ENCODE measurements around the gene RELL1. TPM values are rescaled to one million over a fixed set of nuclear protein-coding genes. Genes with fewer than 3 reads are reported as not detected.

The RELL1 gene
- total RNA-seq, 2 experiments from 2014 or later = 15.0 to 16.0 TPM

GRCh38 chr4:37601531-37601930, 84.6 kb downstream of the RELL1 start:
- POLR2A ChIA-PET = interaction anchor here (0.6 kb wide), 1 partner anchor 83 kb away, joined by 4 read pairs; no protein-coding TSS in a partner anchor
- CTCF ChIA-PET = interaction anchor here (0.6 to 2.5 kb wide), 11 partner anchors 12 to 434 kb away, joined by 3 to 16 read pairs (median 4); a partner anchor contains a TSS
- H3K4me3 Mint-ChIP-seq = no peak overlapping the region
- no peak overlapping the region for H3K27ac Mint-ChIP-seq
- H3K27me3 Mint-ChIP-seq = no peaks in the 10 kb centered on the region
- H3K9me3 Mint-ChIP-seq = no peaks in the 10 kb centered on the region
- no peak for DNase-seq
- intact Hi-C loops (cut with micrococcal nuclease) = loop anchor here (5.0 kb wide), 1 partner anchor 291 kb away; the partner anchor contains the start of gene TBC1D1
- H3K4me1 Mint-ChIP-seq (ENCODE audit: low read depth) = peaks cover 8% of the 10 kb centered on the region
- H3K36me3 Mint-ChIP-seq = no peaks in the 10 kb centered on the region

GRCh38 chr4:37599092-37599790, 86.9 kb downstream of the RELL1 start:
- no peak for DNase-seq
- POLR2A ChIA-PET = no interaction called here

GRCh38 chr4:37597034-37597433, 89.1 kb downstream of the RELL1 start:
- Mint-ChIP-seq H3K36me3 (no peaks in the 10 kb centered on the region), H3K4me3 (no peak overlapping the region), H3K27ac (no peak overlapping the region), H3K27me3 (no peaks in the 10 kb centered on the region), H3K4me1 (ENCODE audit: low read depth) (peaks cover 3% of the 10 kb centered on the region), H3K9me3 (no peaks in the 10 kb centered on the region)
- ChIA-PET POLR2A (no interaction called here), CTCF (no interaction called here)
- no peak for DNase-seq
- intact Hi-C loops (cut with micrococcal nuclease) = no loop called here

More at GRCh38 chr4:37599092-37599790, 86.9 kb downstream of the RELL1 start:
- H3K36me3 Mint-ChIP-seq = no peaks in the 10 kb centered on the region
- H3K27me3 Mint-ChIP-seq = no peaks in the 10 kb centered on the region
- H3K4me3 Mint-ChIP-seq = no peak overlapping the region
- H3K27ac Mint-ChIP-seq = no peak overlapping the region
- H3K9me3 Mint-ChIP-seq = no peaks in the 10 kb centered on the region
- peaks cover 6% of the 10 kb centered on the region for H3K4me1 Mint-ChIP-seq (ENCODE audit: low read depth)
- CTCF ChIA-PET = interaction anchor here (1.0 kb wide), 1 partner anchor 83 kb away, joined by 4 read pairs; no protein-coding TSS in a partner anchor
- intact Hi-C loops (cut with micrococcal nuclease) = no loop called here

GRCh38 chr4:37595875-37596680, 90.1 kb downstream of the RELL1 start:
- H3K27me3 Mint-ChIP-seq = no peaks in the 10 kb centered on the region
- no peak overlapping the region for H3K4me3 Mint-ChIP-seq
- H3K9me3 Mint-ChIP-seq = no peaks in the 10 kb centered on the region
- no peak for DNase-seq
- intact Hi-C loops (cut with micrococcal nuclease) = no loop called here
- CTCF ChIA-PET = no interaction called here
- H3K27ac Mint-ChIP-seq = no peak overlapping the region
- no peaks in the 10 kb centered on the region for H3K4me1 Mint-ChIP-seq (ENCODE audit: low read depth)
- POLR2A ChIA-PET = no interaction called here
- no peaks in the 10 kb centered on the region for H3K36me3 Mint-ChIP-seq

GRCh38 chr4:37594099-37594498, 92.1 kb downstream of the RELL1 start:
- POLR2A ChIA-PET = no interaction called here
- Mint-ChIP-seq H3K4me1 (ENCODE audit: low read depth) (no peaks in the 10 kb centered on the region), H3K27me3 (no peaks in the 10 kb centered on the region)

GRCh38 chr4:37591349-37591748, 94.8 kb downstream of the RELL1 start:
- H3K9me3 Mint-ChIP-seq = no peaks in the 10 kb centered on the region
- no peaks in the 10 kb centered on the region for H3K27me3 Mint-ChIP-seq
- H3K27ac Mint-ChIP-seq = no peak overlapping the region
- POLR2A ChIA-PET = no interaction called here
- H3K36me3 Mint-ChIP-seq = peaks cover 4% of the 10 kb centered on the region
- intact Hi-C loops (cut with micrococcal nuclease) = no loop called here
- CTCF ChIA-PET = no interaction called here
- H3K4me1 Mint-ChIP-seq (ENCODE audit: low read depth) = no peaks in the 10 kb centered on the region
- DNase-seq = no peak
- no peak overlapping the region for H3K4me3 Mint-ChIP-seq

More at GRCh38 chr4:37594099-37594498, 92.1 kb downstream of the RELL1 start:
- peaks cover 4% of the 10 kb centered on the region for H3K36me3 Mint-ChIP-seq
- H3K9me3 Mint-ChIP-seq = no peaks in the 10 kb centered on the region
- intact Hi-C loops (cut with micrococcal nuclease) = no loop called here
- DNase-seq = no peak
- CTCF ChIA-PET = interaction anchor here (1.0 to 1.2 kb wide), 2 partner anchors 9 to 27 kb away, joined by 3 to 5 read pairs; no protein-coding TSS in a partner anchor
- no peak overlapping the region for H3K27ac Mint-ChIP-seq
- no peak overlapping the region for H3K4me3 Mint-ChIP-seq

- no peak for DNase-seq
These were observed 96.2 kb downstream of the RELL1 start for GRCh38 chr4:37590016-37590415.

GRCh38 chr4:37588150-37588549, 98.0 kb downstream of the RELL1 start:
- Mint-ChIP-seq H3K4me1 (ENCODE audit: low read depth) (peaks cover 6% of the 10 kb centered on the region), H3K4me3 (no peak overlapping the region), H3K27ac (no peak overlapping the region), H3K27me3 (peaks cover 14% of the 10 kb centered on the region), H3K9me3 (no peaks in the 10 kb centered on the region), H3K36me3 (peaks cover 7% of the 10 kb centered on the region)
- intact Hi-C loops (cut with micrococcal nuclease) = no loop called here
- DNase-seq = no peak
- ChIA-PET CTCF (no interaction called here), POLR2A (no interaction called here)

More at GRCh38 chr4:37590016-37590415, 96.2 kb downstream of the RELL1 start:
- no peak overlapping the region for H3K27ac Mint-ChIP-seq
- ChIA-PET CTCF (interaction anchor here (0.7 kb wide), 1 partner anchor 13 kb away, joined by 3 read pairs; no protein-coding TSS in a partner anchor), POLR2A (no interaction called here)
- H3K4me1 Mint-ChIP-seq (ENCODE audit: low read depth) = no peaks in the 10 kb centered on the region
- H3K36me3 Mint-ChIP-seq = peaks cover 4% of the 10 kb centered on the region
- H3K9me3 Mint-ChIP-seq = no peaks in the 10 kb centered on the region
- no peaks in the 10 kb centered on the region for H3K27me3 Mint-ChIP-seq
- intact Hi-C loops (cut with micrococcal nuclease) = no loop called here
- no peak overlapping the region for H3K4me3 Mint-ChIP-seq

- no peak for DNase-seq
- ChIA-PET CTCF (no interaction called here), POLR2A (no interaction called here)
- H3K9me3 Mint-ChIP-seq = peaks cover 5% of the 10 kb centered on the region
- H3K27me3 Mint-ChIP-seq = peaks cover 19% of the 10 kb centered on the region
- peaks cover 6% of the 10 kb centered on the region for H3K4me1 Mint-ChIP-seq (ENCODE audit: low read depth)
- no peak overlapping the region for H3K4me3 Mint-ChIP-seq
- H3K36me3 Mint-ChIP-seq = peaks cover 7% of the 10 kb centered on the region
- intact Hi-C loops (cut with micrococcal nuclease) = no loop called here
- no peak overlapping the region for H3K27ac Mint-ChIP-seq
These were observed 100.0 kb downstream of the RELL1 start for GRCh38 chr4:37586194-37586593.

GRCh38 chr4:37584493-37585060, 101.6 kb downstream of the RELL1 start:
- H3K36me3 Mint-ChIP-seq = peaks cover 5% of the 10 kb centered on the region
- H3K27me3 Mint-ChIP-seq = peaks cover 24% of the 10 kb centered on the region
- H3K9me3 Mint-ChIP-seq = peaks cover 13% of the 10 kb centered on the region
- H3K4me1 Mint-ChIP-seq (ENCODE audit: low read depth) = peaks cover 6% of the 10 kb centered on the region
- intact Hi-C loops (cut with micrococcal nuclease) = no loop called here
- DNase-seq = no peak
- ChIA-PET CTCF (no interaction called here), POLR2A (no interaction called here)
- no peak overlapping the region for H3K4me3 Mint-ChIP-seq
- H3K27ac Mint-ChIP-seq = no peak overlapping the region

GRCh38 chr4:37584071-37584470, 102.1 kb downstream of the RELL1 start:
- Mint-ChIP-seq H3K4me3 (no peak overlapping the region), H3K4me1 (ENCODE audit: low read depth) (peaks cover 6% of the 10 kb centered on the region), H3K36me3 (peaks cover 10% of the 10 kb centered on the region), H3K27me3 (peaks cover 27% of the 10 kb centered on the region), H3K9me3 (peaks cover 18% of the 10 kb centered on the region), H3K27ac (no peak overlapping the region)
- CTCF ChIA-PET = no interaction called here
- no peak for DNase-seq
- POLR2A ChIA-PET = no interaction called here
- intact Hi-C loops (cut with micrococcal nuclease) = no loop called here

GRCh38 chr4:37573566-37573965, 112.6 kb downstream of the RELL1 start:
- intact Hi-C loops (cut with micrococcal nuclease) = no loop called here
- H3K27me3 Mint-ChIP-seq = no peaks in the 10 kb centered on the region

More at GRCh38 chr4:37573566-37573965, 112.6 kb downstream of the RELL1 start:
- Mint-ChIP-seq H3K4me1 (ENCODE audit: low read depth) (no peaks in the 10 kb centered on the region), H3K36me3 (no peaks in the 10 kb centered on the region), H3K9me3 (peaks cover 27% of the 10 kb centered on the region), H3K4me3 (no peak overlapping the region), H3K27ac (no peak overlapping the region)
- CTCF ChIA-PET = no interaction called here
- DNase-seq = no peak
- POLR2A ChIA-PET = no interaction called here
